ENCODE measurements around the gene FAHD1. TPM values are rescaled to one million over a fixed set of nuclear protein-coding genes. Genes with fewer than 3 reads are reported as not detected.

FAHD1 gene
- polyA plus RNA-seq, 3 donors: 7.5 to 24.9 (median 17.3) TPM

DNA sequence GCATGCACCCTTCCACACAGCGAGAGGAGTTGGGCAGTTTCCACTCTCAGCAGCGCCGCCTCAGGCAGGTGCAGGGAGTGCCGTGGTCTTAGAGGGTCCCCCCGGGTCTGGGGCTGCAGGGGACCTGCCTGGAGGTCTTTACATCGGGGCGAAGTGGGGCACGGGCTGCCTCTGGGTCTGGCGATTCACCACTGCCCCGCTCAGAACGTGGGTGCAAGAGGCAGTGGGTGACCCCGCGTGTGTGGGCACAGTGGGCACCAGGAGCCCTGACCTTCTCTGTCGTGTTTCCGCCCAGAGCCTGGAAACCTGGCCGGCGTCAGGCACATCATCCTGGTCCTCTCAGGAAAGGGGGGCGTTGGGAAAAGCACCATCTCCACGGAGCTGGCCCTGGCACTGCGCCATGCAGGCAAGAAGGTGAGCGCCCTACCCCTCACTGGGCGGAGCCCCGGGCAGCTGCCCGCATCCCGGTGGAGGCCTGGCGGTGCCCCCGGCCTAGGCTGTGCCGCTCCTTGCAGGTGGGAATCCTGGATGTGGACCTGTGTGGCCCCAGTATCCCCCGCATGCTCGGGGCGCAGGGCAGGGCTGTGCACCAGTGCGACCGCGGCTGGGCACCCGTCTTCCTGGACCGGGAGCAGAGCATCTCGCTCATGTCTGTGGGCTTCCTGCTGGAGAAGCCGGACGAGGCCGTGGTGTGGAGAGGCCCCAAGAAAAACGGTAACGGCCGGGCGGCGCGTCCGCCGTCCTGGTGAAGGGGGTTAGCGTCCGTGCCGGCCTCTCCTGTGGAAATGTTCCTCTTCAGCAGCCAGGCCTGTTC lies 40.6 kb upstream of the FAHD1 start:
- TF ChIP-seq, protein P1, sequence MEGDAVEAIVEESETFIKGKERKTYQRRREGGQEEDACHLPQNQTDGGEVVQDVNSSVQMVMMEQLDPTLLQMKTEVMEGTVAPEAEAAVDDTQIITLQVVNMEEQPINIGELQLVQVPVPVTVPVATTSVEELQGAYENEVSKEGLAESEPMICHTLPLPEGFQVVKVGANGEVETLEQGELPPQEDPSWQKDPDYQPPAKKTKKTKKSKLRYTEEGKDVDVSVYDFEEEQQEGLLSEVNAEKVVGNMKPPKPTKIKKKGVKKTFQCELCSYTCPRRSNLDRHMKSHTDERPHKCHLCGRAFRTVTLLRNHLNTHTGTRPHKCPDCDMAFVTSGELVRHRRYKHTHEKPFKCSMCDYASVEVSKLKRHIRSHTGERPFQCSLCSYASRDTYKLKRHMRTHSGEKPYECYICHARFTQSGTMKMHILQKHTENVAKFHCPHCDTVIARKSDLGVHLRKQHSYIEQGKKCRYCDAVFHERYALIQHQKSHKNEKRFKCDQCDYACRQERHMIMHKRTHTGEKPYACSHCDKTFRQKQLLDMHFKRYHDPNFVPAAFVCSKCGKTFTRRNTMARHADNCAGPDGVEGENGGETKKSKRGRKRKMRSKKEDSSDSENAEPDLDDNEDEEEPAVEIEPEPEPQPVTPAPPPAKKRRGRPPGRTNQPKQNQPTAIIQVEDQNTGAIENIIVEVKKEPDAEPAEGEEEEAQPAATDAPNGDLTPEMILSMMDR (IDR thresholded peaks at IDR 0.05): no peak
- Histone ChIP-seq H3K27ac (ENCODE audit: low read depth in 1 of 2, low read length in 2 of 2) (no peak overlapping the region), H3K27me3 (ENCODE audit: control insufficient read depth in 2 of 2, insufficient read depth in 2 of 2, low read length in 2 of 2) (no peaks in the 10 kb centered on the region), H3K36me3 (replicated peaks in 1 of 2; ENCODE audit: control insufficient read depth in 1 of 2, insufficient read depth in 2 of 2, low read length in 2 of 2) (peaks cover 41 to 44% of the 10 kb centered on the region in 2 donors), H2AFZ (ENCODE audit: insufficient read depth, low read depth, low read length, poor library complexity, severe bottlenecking) (no peak overlapping the region), H3K9ac (ENCODE audit: insufficient read depth, low read length, poor library complexity, severe bottlenecking) (no peak overlapping the region), H3K4me2 (replicated peaks; ENCODE audit: extremely low read depth, low read length, poor library complexity, severe bottlenecking) (no peak overlapping the region), H3K9me3 (replicated peaks in 1 of 2; ENCODE audit: control insufficient read depth in 1 of 2, insufficient read depth in 1 of 2, low read length in 2 of 2) (no peaks in the 10 kb centered on the region), H3K79me2 (ENCODE audit: insufficient read depth, low read length) (peaks cover 43% of the 10 kb centered on the region), H3K4me3 (replicated peaks in 1 of 3; ENCODE audit: low read depth in 2 of 3, low read length in 3 of 3) (no peak overlapping the region), H4K20me1 (ENCODE audit: insufficient read depth, low read length) (peaks cover 39% of the 10 kb centered on the region), H3K4me1 (ENCODE audit: control insufficient read depth in 1 of 2, insufficient read depth in 2 of 2, low read length in 2 of 2) (peaks cover 17 to 21% of the 10 kb centered on the region in 2 donors)
- no peak for DNase-seq
- Mint-ChIP-seq H3K9me3 (no peaks in the 10 kb centered on the region), H3K4me3 (no peak overlapping the region), H3K27me3 (ENCODE audit: low read depth in 3 of 3) (no peaks in the 10 kb centered on the region), H3K4me1 (peaks cover 17% of the 10 kb centered on the region), H3K36me3 (peaks cover 18 to 55% of the 10 kb centered on the region in 2 donors), H3K27ac (peak overlapping the region in 1 of 7 donors; percentile 43)
- WGBS (ENCODE audit: insufficient coverage): 95% methylated on average over 47 of the region's 51 CpGs
- intact Hi-C loops (cut with micrococcal nuclease): loop anchor here in 1 of 2 donors (10.0 kb wide), 2 partner anchors 82 to 362 kb away; partner anchors contain the start of genes MAPK8IP3 and UQCC4

DNA sequence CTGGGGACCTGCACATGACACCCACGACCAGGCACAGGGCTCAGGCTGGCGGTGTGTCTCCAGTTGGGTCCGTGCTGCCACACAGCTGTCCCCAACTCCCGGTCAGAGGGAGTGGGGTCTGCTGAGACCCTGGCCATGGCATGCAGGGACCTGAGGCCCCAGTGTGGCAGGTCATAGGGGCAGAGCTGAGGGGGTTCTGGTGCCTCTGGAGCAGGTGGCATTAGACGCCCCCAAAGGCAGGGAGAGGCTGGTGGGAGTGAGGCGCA lies 40.0 kb upstream of the FAHD1 start:
- Mint-ChIP-seq H3K36me3 (peaks cover 18 to 55% of the 10 kb centered on the region in 2 donors), H3K27me3 (ENCODE audit: low read depth in 3 of 3) (no peaks in the 10 kb centered on the region), H3K27ac (peak overlapping the region in 1 of 7 donors; percentile 43), H3K9me3 (no peaks in the 10 kb centered on the region), H3K4me3 (no peak overlapping the region), H3K4me1 (peaks cover 12% of the 10 kb centered on the region)
- peaks cover 39% of the 10 kb centered on the region for H3K79me2 ChIP-seq (ENCODE audit: insufficient read depth, low read length)
- no peak overlapping the region for H3K4me2 ChIP-seq (replicated peaks; ENCODE audit: extremely low read depth, low read length, poor library complexity, severe bottlenecking)
- H2AFZ ChIP-seq (ENCODE audit: insufficient read depth, low read depth, low read length, poor library complexity, severe bottlenecking): no peak overlapping the region
- no peaks in the 10 kb centered on the region for H3K9me3 ChIP-seq (replicated peaks in 1 of 2; ENCODE audit: control insufficient read depth in 1 of 2, insufficient read depth in 1 of 2, low read length in 2 of 2)
- intact Hi-C loops (cut with micrococcal nuclease): loop anchor here in 1 of 2 donors (10.0 kb wide), 2 partner anchors 82 to 362 kb away; partner anchors contain the start of genes MAPK8IP3 and UQCC4
- H3K27ac ChIP-seq (ENCODE audit: low read depth in 1 of 2, low read length in 2 of 2): no peak overlapping the region
- H4K20me1 ChIP-seq (ENCODE audit: insufficient read depth, low read length): peaks cover 34% of the 10 kb centered on the region
- no peak for DNase-seq
- peaks cover 12 to 16% of the 10 kb centered on the region in 2 donors for H3K4me1 ChIP-seq (ENCODE audit: control insufficient read depth in 1 of 2, insufficient read depth in 2 of 2, low read length in 2 of 2)
- no peak overlapping the region for H3K4me3 ChIP-seq (replicated peaks in 1 of 3; ENCODE audit: low read depth in 2 of 3, low read length in 3 of 3)
- 97% methylated on average over 6 of the region's 6 CpGs for WGBS (ENCODE audit: insufficient coverage)
- H3K9ac ChIP-seq (ENCODE audit: insufficient read depth, low read length, poor library complexity, severe bottlenecking): no peak overlapping the region
- no peaks in the 10 kb centered on the region for H3K27me3 ChIP-seq (ENCODE audit: control insufficient read depth in 2 of 2, insufficient read depth in 2 of 2, low read length in 2 of 2)
- H3K36me3 ChIP-seq (replicated peaks in 1 of 2; ENCODE audit: control insufficient read depth in 1 of 2, insufficient read depth in 2 of 2, low read length in 2 of 2): peaks cover 42 to 44% of the 10 kb centered on the region in 2 donors
- TF ChIP-seq, protein P1 (IDR thresholded peaks at IDR 0.05): no peak

All from CD14-positive monocyte (primary cell).